ENCODE data around the gene NFKBIL1.

- TF ChIP-seq, protein P1, sequence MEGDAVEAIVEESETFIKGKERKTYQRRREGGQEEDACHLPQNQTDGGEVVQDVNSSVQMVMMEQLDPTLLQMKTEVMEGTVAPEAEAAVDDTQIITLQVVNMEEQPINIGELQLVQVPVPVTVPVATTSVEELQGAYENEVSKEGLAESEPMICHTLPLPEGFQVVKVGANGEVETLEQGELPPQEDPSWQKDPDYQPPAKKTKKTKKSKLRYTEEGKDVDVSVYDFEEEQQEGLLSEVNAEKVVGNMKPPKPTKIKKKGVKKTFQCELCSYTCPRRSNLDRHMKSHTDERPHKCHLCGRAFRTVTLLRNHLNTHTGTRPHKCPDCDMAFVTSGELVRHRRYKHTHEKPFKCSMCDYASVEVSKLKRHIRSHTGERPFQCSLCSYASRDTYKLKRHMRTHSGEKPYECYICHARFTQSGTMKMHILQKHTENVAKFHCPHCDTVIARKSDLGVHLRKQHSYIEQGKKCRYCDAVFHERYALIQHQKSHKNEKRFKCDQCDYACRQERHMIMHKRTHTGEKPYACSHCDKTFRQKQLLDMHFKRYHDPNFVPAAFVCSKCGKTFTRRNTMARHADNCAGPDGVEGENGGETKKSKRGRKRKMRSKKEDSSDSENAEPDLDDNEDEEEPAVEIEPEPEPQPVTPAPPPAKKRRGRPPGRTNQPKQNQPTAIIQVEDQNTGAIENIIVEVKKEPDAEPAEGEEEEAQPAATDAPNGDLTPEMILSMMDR (conservative IDR thresholded peaks at IDR 0.05; ENCODE audit: low read depth, low read length) = no peak
- TF ChIP-seq CHD1 (IDR thresholded peaks at IDR 0.05; ENCODE audit: low read depth, low read length) (no peak), MAFK (IDR thresholded peaks at IDR 0.05; ENCODE audit: low read depth, low read length) (no peak), USF2 (IDR thresholded peaks at IDR 0.05; ENCODE audit: low read depth, low read length) (no peak)
Measured at GRCh38 chr6:31556307-31556706, 8.9 kb downstream of the NFKBIL1 start.

Data from IMR-90 (cell line).